ENCODE measurements around the gene CASQ2.

Gene CASQ2

GRCh38 chr1:115658646-115659045 is 109.9 kb downstream of the CASQ2 start:
- DNase-seq, result no peak

DNA sequence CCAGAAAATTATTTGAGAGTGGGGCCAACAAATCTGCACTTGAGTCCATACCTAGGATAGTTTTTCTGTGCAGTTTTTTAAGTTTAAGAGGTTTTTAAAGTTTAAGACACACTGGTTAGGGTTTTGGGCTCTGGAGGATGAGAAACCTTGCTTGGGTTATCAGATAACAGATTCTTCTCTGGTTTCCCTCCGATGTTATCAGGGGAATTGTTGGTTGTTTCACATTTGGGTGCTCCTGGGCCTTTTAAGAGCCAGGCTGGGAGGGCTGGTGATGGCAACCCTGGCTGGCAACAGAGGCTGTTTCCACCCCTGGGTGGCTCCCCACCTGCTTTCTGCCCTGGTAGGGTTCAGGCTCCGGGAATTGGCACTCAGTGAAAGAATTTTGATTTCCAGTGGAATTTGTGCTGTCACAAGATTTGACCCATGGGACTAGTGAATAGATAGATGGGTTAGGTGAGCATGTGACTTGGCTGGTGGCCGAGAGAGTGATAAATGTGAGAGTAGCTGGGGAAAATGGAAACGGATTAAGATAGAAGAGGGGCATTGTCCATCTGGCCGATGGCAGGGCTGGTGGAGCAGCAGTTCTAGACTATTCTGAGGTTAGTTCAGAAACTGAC is 111.9 kb downstream of the CASQ2 start:
- no peak for DNase-seq

DNA sequence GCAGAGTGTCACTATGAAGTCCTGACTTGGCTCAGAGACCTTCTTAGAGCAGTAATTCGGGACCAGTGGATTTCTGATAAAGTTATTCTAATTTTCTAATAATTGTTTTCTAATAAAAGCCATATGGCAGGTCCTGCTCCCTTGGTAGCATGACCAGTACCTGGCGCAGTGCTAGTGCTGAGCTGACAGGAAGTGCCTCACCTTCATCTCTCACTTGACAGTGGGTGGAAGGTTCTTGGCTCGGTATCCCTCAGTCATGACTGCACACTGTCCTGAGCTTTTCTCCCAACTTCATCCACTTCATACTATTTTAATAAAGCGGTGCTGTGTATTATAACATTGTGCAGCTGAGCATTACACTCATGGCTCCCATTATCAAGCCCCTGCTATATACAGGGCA is 112.6 kb downstream of the CASQ2 start:
- DNase-seq, result no peak

GRCh38 chr1:115655306-115655663 is 113.2 kb downstream of the CASQ2 start:
- no peak for DNase-seq

- DNase-seq, result no peak
Observed at GRCh38 chr1:115654663-115655305, 113.7 kb downstream of the CASQ2 start.

DNA sequence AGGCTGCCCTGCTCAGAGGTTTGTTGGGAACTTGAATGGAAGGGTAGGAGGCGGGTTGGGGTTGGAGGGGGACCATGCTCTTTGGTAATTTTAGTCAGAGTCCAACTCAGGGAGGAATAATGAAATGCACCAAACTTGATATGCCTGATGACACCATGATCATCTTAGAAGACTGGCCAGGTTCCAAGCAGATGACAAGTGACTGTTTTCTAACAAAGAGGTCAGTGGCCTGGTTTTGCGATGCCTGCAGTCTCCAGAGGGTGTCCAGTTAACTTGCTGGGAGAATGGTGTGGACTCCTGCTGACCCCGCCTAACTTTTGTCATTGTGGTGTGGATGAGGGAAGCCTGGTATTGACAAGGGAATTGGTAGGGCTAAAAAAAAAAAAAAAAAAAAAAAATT is 114.4 kb downstream of the CASQ2 start:
- no peak for DNase-seq

GRCh38 chr1:115652236-115652788 is 116.2 kb downstream of the CASQ2 start:
- DNase-seq, result no peak

DNA sequence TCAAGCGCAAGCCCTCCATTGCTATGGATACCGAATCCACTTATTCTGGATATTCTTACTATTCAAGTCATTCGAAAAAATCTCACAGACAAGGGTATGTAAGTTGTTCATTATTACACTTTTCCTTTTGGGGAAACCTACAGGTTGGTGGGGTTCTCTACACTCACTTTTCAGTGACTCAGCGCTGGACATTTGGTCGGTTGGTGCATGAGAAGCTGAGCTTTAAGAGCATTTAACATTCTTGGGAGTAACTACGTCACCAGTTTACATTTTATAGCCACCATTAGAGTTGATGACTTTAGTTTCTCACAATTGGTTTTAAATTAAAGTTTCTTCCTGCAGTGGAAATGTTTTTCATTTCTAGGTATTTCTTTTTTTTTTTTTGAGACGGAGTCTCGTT is 117.1 kb downstream of the CASQ2 start:
- no peak for DNase-seq

GRCh38 chr1:115650961-115651360 is 117.6 kb downstream of the CASQ2 start:
- no peak for DNase-seq
